Thyroid gland (tissue), 4 donors: ENCODE measurements around the gene PPM1H.

Experiments used
- POLR2A ChIP-seq, 2 donors: fragments of 450-650 bp; IDR thresholded peaks; one replicate each; pipeline ENCODE4 v1.6.1; 2017; ENCODE audit warnings: antibody characterized with exemption in 2 of 2, mild to moderate bottlenecking in 2 of 2, moderate library complexity in 1 of 2
- TF ChIP-seq, protein P1 (sequence below), 6 experiments: fragments of 200-600 bp in 3 of 6; fragments of 450-650 bp in 3 of 6; sonication (generic) in 3 of 6; IDR thresholded peaks; one replicate each; pipeline ENCODE4 v1.5.1; 2016 to 2019; ENCODE audit warnings: antibody characterized with exemption in 6 of 6, mild to moderate bottlenecking in 2 of 6, inconsistent platforms in 1 of 6, moderate library complexity in 1 of 6

DNA sequence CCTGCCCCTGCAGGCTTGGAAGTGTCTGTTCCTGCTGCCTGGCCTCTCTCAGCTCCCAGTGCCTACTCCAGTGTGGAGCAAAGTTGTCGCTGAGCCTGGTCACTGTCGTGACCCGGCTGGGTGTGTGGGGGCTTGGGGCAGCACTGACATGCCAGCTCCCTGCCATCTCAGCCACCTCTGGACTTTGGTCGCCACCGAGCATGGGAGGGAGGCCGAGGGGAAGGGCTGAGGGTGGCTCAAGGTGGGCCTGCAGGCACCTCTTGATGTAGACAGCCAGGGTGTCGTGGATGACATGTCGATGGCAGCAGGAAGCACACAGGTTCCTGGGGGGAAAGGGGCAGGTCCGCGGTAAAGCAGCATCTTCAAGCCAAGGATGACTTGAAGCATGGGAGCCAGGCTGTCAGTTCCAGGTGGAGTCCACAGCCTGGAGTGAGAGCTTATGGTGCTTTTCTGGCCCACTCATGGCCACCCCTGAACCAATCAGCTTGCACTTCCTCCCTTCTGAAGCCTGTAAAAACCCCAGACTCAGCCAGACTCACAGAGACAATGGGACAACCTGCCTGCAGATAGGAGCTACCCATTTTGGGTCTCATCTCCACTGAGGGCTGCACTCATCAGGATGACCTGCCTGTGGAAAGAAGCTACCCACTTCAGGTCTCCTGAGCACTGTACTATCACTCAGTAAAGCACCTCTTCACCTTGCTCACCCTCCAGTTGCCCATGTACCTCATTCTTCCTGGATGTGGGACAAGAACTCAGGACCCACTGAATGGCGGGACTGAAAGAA is 258.2 kb downstream of the PPM1H start:
- TF ChIP-seq, protein P1, sequence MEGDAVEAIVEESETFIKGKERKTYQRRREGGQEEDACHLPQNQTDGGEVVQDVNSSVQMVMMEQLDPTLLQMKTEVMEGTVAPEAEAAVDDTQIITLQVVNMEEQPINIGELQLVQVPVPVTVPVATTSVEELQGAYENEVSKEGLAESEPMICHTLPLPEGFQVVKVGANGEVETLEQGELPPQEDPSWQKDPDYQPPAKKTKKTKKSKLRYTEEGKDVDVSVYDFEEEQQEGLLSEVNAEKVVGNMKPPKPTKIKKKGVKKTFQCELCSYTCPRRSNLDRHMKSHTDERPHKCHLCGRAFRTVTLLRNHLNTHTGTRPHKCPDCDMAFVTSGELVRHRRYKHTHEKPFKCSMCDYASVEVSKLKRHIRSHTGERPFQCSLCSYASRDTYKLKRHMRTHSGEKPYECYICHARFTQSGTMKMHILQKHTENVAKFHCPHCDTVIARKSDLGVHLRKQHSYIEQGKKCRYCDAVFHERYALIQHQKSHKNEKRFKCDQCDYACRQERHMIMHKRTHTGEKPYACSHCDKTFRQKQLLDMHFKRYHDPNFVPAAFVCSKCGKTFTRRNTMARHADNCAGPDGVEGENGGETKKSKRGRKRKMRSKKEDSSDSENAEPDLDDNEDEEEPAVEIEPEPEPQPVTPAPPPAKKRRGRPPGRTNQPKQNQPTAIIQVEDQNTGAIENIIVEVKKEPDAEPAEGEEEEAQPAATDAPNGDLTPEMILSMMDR (IDR thresholded peaks at IDR 0.05): no peak
- TF ChIP-seq POLR2A (IDR thresholded peaks at IDR 0.05): no peak
